Activated naive CD4-positive, alpha-beta T cell treated with anti-CD3 and anti-CD28 coated beads, Interleukin-2, amount 10 ng/mL, durations not matched to agents 7 days and 5 days (primary cell): ENCODE data around the gene GLB1L2.
A peak's percentile ranks its signal among the peaks of the same experiment; 100 is the strongest.
"Not testable (repeated sequence)": the region's sequence is repeated elsewhere in the genome, so short reads cannot be mapped to it uniquely, and the experiment has no call there.

Source experiments
- CTCF ChIA-PET: fragments of 350-600 bp; sonication (Branson Sonifier 250); formaldehyde crosslinking; loops from one replicate; lab custom pipeline; 2021; ENCODE audit warnings: antibody characterized with exemption; lab: Charles Lee
- DNase-seq: peaks from one replicate; pipeline ENCODE4 v3.0.0-alpha.2; 2020
- H3K27ac Mint-ChIP-seq: one replicate; pipeline ENCODE4 v1.8.0; 2021; ENCODE audit warnings: mild to moderate bottlenecking, moderate library complexity, mixed read lengths
- H3K27me3 Mint-ChIP-seq: one replicate; pipeline ENCODE4 v1.8.0; 2021; ENCODE audit warnings: mild to moderate bottlenecking, mixed read lengths
- H3K36me3 Mint-ChIP-seq: one replicate; pipeline ENCODE4 v1.8.0; 2021; ENCODE audit warnings: mixed read lengths
- H3K4me1 Mint-ChIP-seq: one replicate; pipeline ENCODE4 v1.8.0; 2021; ENCODE audit warnings: mixed read lengths
- H3K4me3 Mint-ChIP-seq: one replicate; pipeline ENCODE4 v1.8.0; 2021; ENCODE audit warnings: mild to moderate bottlenecking, moderate library complexity, mixed read lengths
- H3K9me3 Mint-ChIP-seq: one replicate; pipeline ENCODE4 v1.8.0; 2021; ENCODE audit warnings: mixed read lengths

The GLB1L2 gene

GRCh38 chr11:134337051-134337450 lies 5.3 kb downstream of the GLB1L2 start:
- CTCF ChIA-PET: no interaction called here
- H3K4me3 Mint-ChIP-seq: no peak overlapping the region
- H3K4me1 Mint-ChIP-seq: peaks cover 4% of the 10 kb centered on the region
- H3K36me3 Mint-ChIP-seq: no peaks in the 10 kb centered on the region
- DNase-seq: no peak
- no peak overlapping the region for H3K27ac Mint-ChIP-seq
- no peaks in the 10 kb centered on the region for H3K9me3 Mint-ChIP-seq
- H3K27me3 Mint-ChIP-seq: peaks cover 22% of the 10 kb centered on the region

GRCh38 chr11:134338068-134338467 lies 6.3 kb downstream of the GLB1L2 start:
- H3K27ac Mint-ChIP-seq: no peak overlapping the region
- peaks cover 12% of the 10 kb centered on the region for H3K27me3 Mint-ChIP-seq
- no peaks in the 10 kb centered on the region for H3K36me3 Mint-ChIP-seq
- H3K9me3 Mint-ChIP-seq: no peaks in the 10 kb centered on the region
- no peak overlapping the region for H3K4me3 Mint-ChIP-seq
- no peaks in the 10 kb centered on the region for H3K4me1 Mint-ChIP-seq
- CTCF ChIA-PET: no interaction called here
- no peak for DNase-seq

- DNase-seq: no peak
- Mint-ChIP-seq H3K27me3 (peaks cover 8% of the 10 kb centered on the region), H3K4me3 (no peak overlapping the region), H3K36me3 (no peaks in the 10 kb centered on the region), H3K27ac (no peak overlapping the region), H3K4me1 (no peaks in the 10 kb centered on the region), H3K9me3 (no peaks in the 10 kb centered on the region)
- CTCF ChIA-PET: no interaction called here
Measured at GRCh38 chr11:134338654-134339053, 6.9 kb downstream of the GLB1L2 start.

DNA sequence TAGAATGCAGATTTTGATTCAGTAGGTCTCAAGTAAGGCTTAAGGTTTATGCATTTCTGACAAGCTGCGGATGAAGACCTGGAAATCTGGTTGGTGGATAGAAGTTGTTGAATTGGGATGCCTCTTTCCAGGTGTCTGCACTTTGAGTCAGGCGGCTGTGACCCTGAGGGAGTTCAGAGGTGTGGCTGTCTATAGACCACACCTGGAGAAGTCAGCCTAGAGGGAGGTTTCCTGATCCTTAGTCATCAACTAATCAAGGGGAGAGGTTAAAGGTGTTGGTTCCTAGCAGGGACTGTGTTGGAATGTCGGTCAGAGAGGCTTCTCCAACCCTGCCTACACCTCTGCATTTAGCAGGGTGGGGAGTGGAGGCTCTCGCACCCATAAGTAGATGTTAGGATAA lies 8.0 kb downstream of the GLB1L2 start:
- Mint-ChIP-seq H3K9me3 (no peaks in the 10 kb centered on the region), H3K4me3 (no peak overlapping the region), H3K36me3 (no peaks in the 10 kb centered on the region), H3K4me1 (no peaks in the 10 kb centered on the region), H3K27ac (no peak overlapping the region), H3K27me3 (peaks cover 3% of the 10 kb centered on the region)
- no peak for DNase-seq
- CTCF ChIA-PET: no interaction called here

GRCh38 chr11:134340354-134340964 lies 8.7 kb downstream of the GLB1L2 start:
- CTCF ChIA-PET: no interaction called here
- DNase-seq: peak; percentile 12

GRCh38 chr11:134341805-134342571 lies 10.2 kb downstream of the GLB1L2 start:
- H3K27me3 Mint-ChIP-seq: peaks cover 3% of the 10 kb centered on the region
- no peak for DNase-seq
- no peaks in the 10 kb centered on the region for H3K4me1 Mint-ChIP-seq
- no peaks in the 10 kb centered on the region for H3K36me3 Mint-ChIP-seq
- no peak overlapping the region for H3K4me3 Mint-ChIP-seq
- CTCF ChIA-PET: interaction anchor here (0.5 kb wide), 1 partner anchor 291 kb away, joined by 3 read pairs; no protein-coding TSS in a partner anchor
- H3K27ac Mint-ChIP-seq: no peak overlapping the region
- H3K9me3 Mint-ChIP-seq: no peaks in the 10 kb centered on the region

More at GRCh38 chr11:134340354-134340964, 8.7 kb downstream of the GLB1L2 start:
- no peaks in the 10 kb centered on the region for H3K4me1 Mint-ChIP-seq
- H3K27me3 Mint-ChIP-seq: peaks cover 3% of the 10 kb centered on the region
- no peaks in the 10 kb centered on the region for H3K36me3 Mint-ChIP-seq
- no peak overlapping the region for H3K4me3 Mint-ChIP-seq
- no peaks in the 10 kb centered on the region for H3K9me3 Mint-ChIP-seq
- H3K27ac Mint-ChIP-seq: no peak overlapping the region

- CTCF ChIA-PET: no interaction called here
- no peaks in the 10 kb centered on the region for H3K36me3 Mint-ChIP-seq
- peak; percentile 10 for DNase-seq
- no peaks in the 10 kb centered on the region for H3K4me1 Mint-ChIP-seq
- no peak overlapping the region for H3K27ac Mint-ChIP-seq
- no peak overlapping the region for H3K4me3 Mint-ChIP-seq
- H3K27me3 Mint-ChIP-seq: peaks cover 3% of the 10 kb centered on the region
- H3K9me3 Mint-ChIP-seq: no peaks in the 10 kb centered on the region
Measured at GRCh38 chr11:134342572-134343340, 11.0 kb downstream of the GLB1L2 start.

GRCh38 chr11:134343646-134344045 lies 11.9 kb downstream of the GLB1L2 start:
- no peak overlapping the region for H3K4me3 Mint-ChIP-seq
- no peaks in the 10 kb centered on the region for H3K4me1 Mint-ChIP-seq
- H3K27ac Mint-ChIP-seq: no peak overlapping the region
- CTCF ChIA-PET: no interaction called here
- peaks cover 3% of the 10 kb centered on the region for H3K27me3 Mint-ChIP-seq
- H3K36me3 Mint-ChIP-seq: no peaks in the 10 kb centered on the region
- H3K9me3 Mint-ChIP-seq: no peaks in the 10 kb centered on the region
- DNase-seq: peak; percentile 3

DNA sequence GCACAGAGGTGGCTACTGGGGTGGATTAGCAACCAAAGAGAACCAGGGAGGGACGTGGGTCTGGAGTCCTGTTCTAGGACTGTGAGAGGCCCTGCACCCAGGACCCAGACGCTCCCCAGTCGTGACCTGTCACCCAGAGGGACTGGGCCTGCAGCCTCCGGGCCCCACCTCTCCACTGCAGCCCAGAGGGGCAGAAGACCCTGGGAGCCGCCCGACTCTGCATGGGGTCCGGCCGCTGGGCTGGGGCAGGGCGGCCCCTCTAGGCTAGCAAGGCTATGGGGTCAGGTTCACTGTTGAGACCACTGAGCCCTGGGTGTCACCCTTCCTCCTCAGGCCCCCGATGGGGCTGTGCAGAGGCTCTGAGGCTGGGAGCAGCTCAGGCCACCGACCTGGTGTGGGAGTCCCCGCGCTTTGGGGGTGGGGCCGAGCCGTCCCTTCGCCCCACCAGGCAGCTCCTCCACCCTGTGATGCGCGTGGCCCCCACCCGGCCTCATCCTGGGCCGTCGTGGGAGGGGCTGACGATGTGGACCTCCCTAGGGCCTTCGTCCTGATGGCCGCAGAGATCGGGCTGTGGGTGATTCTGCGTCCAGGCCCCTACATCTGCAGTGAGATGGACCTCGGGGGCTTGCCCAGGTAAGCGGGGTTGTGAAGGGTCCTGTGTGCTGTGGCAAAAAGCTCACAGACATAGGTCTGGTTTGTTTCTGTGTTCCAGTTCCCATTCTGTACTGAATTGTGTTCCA lies 12.9 kb downstream of the GLB1L2 start:
- H3K36me3 Mint-ChIP-seq, H3K27me3 Mint-ChIP-seq, H3K4me1 Mint-ChIP-seq, H3K27ac Mint-ChIP-seq, H3K4me3 Mint-ChIP-seq, DNase-seq, CTCF ChIA-PET, H3K9me3 Mint-ChIP-seq: not testable (repeated sequence)

- Mint-ChIP-seq H3K36me3 (no peaks in the 10 kb centered on the region), H3K27me3 (peaks cover 5% of the 10 kb centered on the region), H3K4me3 (no peak overlapping the region), H3K27ac (no peak overlapping the region), H3K4me1 (peaks cover 14% of the 10 kb centered on the region), H3K9me3 (no peaks in the 10 kb centered on the region)
- CTCF ChIA-PET: interaction anchor here (0.7 kb wide), 1 partner anchor 14 kb away, joined by 3 read pairs; no protein-coding TSS in a partner anchor
- DNase-seq: no peak
Measured at GRCh38 chr11:134345237-134345550, 13.4 kb downstream of the GLB1L2 start.

GRCh38 chr11:134346101-134346975 lies 14.6 kb downstream of the GLB1L2 start:
- peak; percentile 17 for DNase-seq
- Mint-ChIP-seq H3K4me3 (no peak overlapping the region), H3K9me3 (no peaks in the 10 kb centered on the region), H3K4me1 (peaks cover 22% of the 10 kb centered on the region), H3K27me3 (peaks cover 7% of the 10 kb centered on the region), H3K36me3 (no peaks in the 10 kb centered on the region), H3K27ac (no peak overlapping the region)
- CTCF ChIA-PET: interaction anchor here (0.7 kb wide), 1 partner anchor 13 kb away, joined by 3 read pairs; no protein-coding TSS in a partner anchor

- no peak overlapping the region for H3K4me3 Mint-ChIP-seq
- no peak for DNase-seq
- CTCF ChIA-PET: no interaction called here
- H3K4me1 Mint-ChIP-seq: peaks cover 22% of the 10 kb centered on the region
- H3K9me3 Mint-ChIP-seq: no peaks in the 10 kb centered on the region
- H3K27me3 Mint-ChIP-seq: peaks cover 7% of the 10 kb centered on the region
- H3K27ac Mint-ChIP-seq: no peak overlapping the region
- H3K36me3 Mint-ChIP-seq: no peaks in the 10 kb centered on the region
Measured at GRCh38 chr11:134346976-134347350, 15.2 kb downstream of the GLB1L2 start.

DNA sequence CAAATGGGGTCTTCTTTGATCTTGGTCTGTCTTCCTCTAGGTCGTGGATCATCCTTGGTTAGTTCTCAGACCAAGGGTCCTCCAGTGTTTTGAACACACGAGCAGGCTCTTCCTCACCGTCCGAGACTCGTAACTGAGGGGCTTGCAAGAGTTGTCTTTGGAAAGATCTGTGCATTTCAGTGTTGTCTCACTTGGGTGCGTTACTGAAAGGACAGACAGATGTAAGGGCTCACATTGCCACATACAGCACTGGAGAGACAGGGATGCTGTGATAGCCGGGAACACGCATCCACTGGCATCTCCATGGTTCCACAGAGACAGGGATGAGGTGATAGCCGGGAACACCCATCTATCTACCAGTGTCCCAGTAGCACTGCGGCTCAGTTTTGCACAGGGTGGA lies 15.7 kb downstream of the GLB1L2 start:
- H3K27me3 Mint-ChIP-seq: peaks cover 7% of the 10 kb centered on the region
- CTCF ChIA-PET: no interaction called here
- DNase-seq: peak; percentile 14
- H3K4me3 Mint-ChIP-seq: no peak overlapping the region
- no peaks in the 10 kb centered on the region for H3K36me3 Mint-ChIP-seq
- H3K27ac Mint-ChIP-seq: no peak overlapping the region
- no peaks in the 10 kb centered on the region for H3K9me3 Mint-ChIP-seq
- H3K4me1 Mint-ChIP-seq: peaks cover 22% of the 10 kb centered on the region
